ENCODE measurements around the gene STAC2.
"Not testable (repeated sequence)": the region's sequence is repeated elsewhere in the genome, so short reads cannot be mapped to it uniquely, and the experiment has no call there.

STAC2 gene

DNA sequence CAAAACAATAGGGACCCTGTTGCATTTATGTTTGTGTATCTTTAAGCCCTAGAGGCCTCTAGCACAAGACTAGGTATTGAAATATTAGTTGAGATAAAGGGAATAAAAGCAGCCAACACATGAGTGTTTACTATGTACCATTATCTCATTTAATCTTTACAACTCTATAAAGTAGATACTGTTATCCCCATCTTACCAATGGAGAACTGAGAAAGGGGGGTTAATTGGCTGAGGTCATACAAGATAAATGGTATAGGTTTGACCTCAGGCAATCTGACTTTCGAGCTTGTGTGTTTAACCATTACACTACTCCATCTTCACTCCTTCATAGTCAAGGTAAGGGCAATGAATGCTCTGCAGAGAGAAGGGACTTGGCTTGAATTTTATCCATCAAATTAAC is 26.3 kb upstream of the STAC2 start:
- H4K20me1 ChIP-seq (ENCODE audit: low read depth, low read length): no peaks in the 10 kb centered on the region
- H3K27me3 ChIP-seq (ENCODE audit: low read length): no peaks in the 10 kb centered on the region
- H3K27ac ChIP-seq (ENCODE audit: low read depth, low read length): no peak overlapping the region
- H3K9ac ChIP-seq (ENCODE audit: low read length): no peak overlapping the region
- no peaks in the 10 kb centered on the region for H3F3A ChIP-seq (ENCODE audit: insufficient read depth)
- no peaks in the 10 kb centered on the region for H3K79me2 ChIP-seq (ENCODE audit: insufficient read depth, low read length)
- no peaks in the 10 kb centered on the region for H3K9me2 ChIP-seq (replicated peaks; ENCODE audit: insufficient read depth, low read length)
- no peak overlapping the region for H3K4me3 ChIP-seq (ENCODE audit: insufficient read depth, low read length, poor library complexity, severe bottlenecking)
- no peak overlapping the region for H3K4me2 ChIP-seq (ENCODE audit: low read depth, low read length, poor library complexity, severe bottlenecking)
- no peaks in the 10 kb centered on the region for H3K36me3 ChIP-seq (ENCODE audit: low read length)
- no peaks in the 10 kb centered on the region for H3K9me3 ChIP-seq (ENCODE audit: insufficient read depth, low read length)
- H2AFZ ChIP-seq (ENCODE audit: low read depth, low read length, severe bottlenecking): no peak overlapping the region
- no peak for TF ChIP-seq EZH2phosphoT487 (conservative IDR thresholded peaks at IDR 0.05; ENCODE audit: low read length)
- TF ChIP-seq, protein P1, sequence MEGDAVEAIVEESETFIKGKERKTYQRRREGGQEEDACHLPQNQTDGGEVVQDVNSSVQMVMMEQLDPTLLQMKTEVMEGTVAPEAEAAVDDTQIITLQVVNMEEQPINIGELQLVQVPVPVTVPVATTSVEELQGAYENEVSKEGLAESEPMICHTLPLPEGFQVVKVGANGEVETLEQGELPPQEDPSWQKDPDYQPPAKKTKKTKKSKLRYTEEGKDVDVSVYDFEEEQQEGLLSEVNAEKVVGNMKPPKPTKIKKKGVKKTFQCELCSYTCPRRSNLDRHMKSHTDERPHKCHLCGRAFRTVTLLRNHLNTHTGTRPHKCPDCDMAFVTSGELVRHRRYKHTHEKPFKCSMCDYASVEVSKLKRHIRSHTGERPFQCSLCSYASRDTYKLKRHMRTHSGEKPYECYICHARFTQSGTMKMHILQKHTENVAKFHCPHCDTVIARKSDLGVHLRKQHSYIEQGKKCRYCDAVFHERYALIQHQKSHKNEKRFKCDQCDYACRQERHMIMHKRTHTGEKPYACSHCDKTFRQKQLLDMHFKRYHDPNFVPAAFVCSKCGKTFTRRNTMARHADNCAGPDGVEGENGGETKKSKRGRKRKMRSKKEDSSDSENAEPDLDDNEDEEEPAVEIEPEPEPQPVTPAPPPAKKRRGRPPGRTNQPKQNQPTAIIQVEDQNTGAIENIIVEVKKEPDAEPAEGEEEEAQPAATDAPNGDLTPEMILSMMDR (IDR thresholded peaks at IDR 0.05; ENCODE audit: insufficient read depth, low read length, poor library complexity, severe bottlenecking): no peak

DNA sequence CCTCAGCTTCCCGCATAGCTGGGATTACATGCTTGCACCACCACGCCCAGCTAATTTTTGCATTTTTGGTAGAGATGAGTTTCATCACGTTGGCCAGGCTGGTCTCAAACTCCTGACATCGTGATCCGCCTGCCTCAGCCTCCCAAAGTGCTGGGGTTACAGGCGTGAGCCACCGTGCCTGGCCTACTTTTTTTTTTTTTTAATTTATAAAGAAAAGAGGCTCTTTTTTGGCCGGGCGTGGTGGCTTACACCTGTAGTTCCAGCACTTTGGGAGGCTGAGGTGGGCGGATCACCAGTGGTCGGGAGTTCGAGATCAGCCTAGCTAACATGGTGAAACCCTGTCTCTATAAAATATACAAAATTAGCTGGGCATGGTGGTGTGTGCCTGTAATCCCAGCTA is 24.3 kb upstream of the STAC2 start:
- H3K4me2 ChIP-seq (ENCODE audit: low read depth, low read length, poor library complexity, severe bottlenecking); H3F3A ChIP-seq (ENCODE audit: insufficient read depth); H3K9me3 ChIP-seq (ENCODE audit: insufficient read depth, low read length); H3K9ac ChIP-seq (ENCODE audit: low read length); H3K9me2 ChIP-seq (replicated peaks; ENCODE audit: insufficient read depth, low read length); H3K27ac ChIP-seq (ENCODE audit: low read depth, low read length); H2AFZ ChIP-seq (ENCODE audit: low read depth, low read length, severe bottlenecking); H3K36me3 ChIP-seq (ENCODE audit: low read length); H3K79me2 ChIP-seq (ENCODE audit: insufficient read depth, low read length); H4K20me1 ChIP-seq (ENCODE audit: low read depth, low read length); H3K27me3 ChIP-seq (ENCODE audit: low read length); H3K4me3 ChIP-seq (ENCODE audit: insufficient read depth, low read length, poor library complexity, severe bottlenecking): not testable (repeated sequence)

DNA sequence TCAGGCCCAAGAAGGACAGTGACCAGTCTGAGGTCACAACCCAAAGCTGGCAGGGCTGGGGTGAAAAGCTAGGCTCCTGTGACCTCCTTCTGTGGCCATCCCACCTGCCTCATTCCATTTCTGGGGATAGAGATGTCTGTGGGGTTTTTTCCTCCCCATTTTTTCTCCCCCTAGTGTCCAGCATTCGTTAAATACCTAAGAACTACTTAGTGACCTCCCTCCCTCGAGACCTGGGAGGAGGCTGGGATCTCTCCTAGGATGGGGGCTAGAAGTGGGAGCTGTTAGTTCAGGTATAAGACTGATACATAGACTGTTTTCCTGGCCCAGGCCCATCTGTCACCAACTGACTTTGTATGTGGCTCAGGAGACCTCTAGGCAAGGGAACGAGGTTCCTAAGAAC is 20.5 kb upstream of the STAC2 start:
- H3K36me3 ChIP-seq (ENCODE audit: low read length): no peaks in the 10 kb centered on the region
- no peak overlapping the region for H3K9ac ChIP-seq (ENCODE audit: low read length)
- no peak overlapping the region for H3K27ac ChIP-seq (ENCODE audit: low read depth, low read length)
- no peaks in the 10 kb centered on the region for H3K9me3 ChIP-seq (ENCODE audit: insufficient read depth, low read length)
- no peak overlapping the region for H2AFZ ChIP-seq (ENCODE audit: low read depth, low read length, severe bottlenecking)
- TF ChIP-seq, protein P1 (IDR thresholded peaks at IDR 0.05; ENCODE audit: insufficient read depth, low read length, poor library complexity, severe bottlenecking): no peak
- no peak for TF ChIP-seq EZH2phosphoT487 (conservative IDR thresholded peaks at IDR 0.05; ENCODE audit: low read length)
- no peaks in the 10 kb centered on the region for H3K79me2 ChIP-seq (ENCODE audit: insufficient read depth, low read length)
- H3K4me2 ChIP-seq (ENCODE audit: low read depth, low read length, poor library complexity, severe bottlenecking): no peak overlapping the region
- H3F3A ChIP-seq (ENCODE audit: insufficient read depth): no peaks in the 10 kb centered on the region
- no peak overlapping the region for H3K4me3 ChIP-seq (ENCODE audit: insufficient read depth, low read length, poor library complexity, severe bottlenecking)
- no peaks in the 10 kb centered on the region for H3K27me3 ChIP-seq (ENCODE audit: low read length)
- no peaks in the 10 kb centered on the region for H3K9me2 ChIP-seq (replicated peaks; ENCODE audit: insufficient read depth, low read length)
- no peaks in the 10 kb centered on the region for H4K20me1 ChIP-seq (ENCODE audit: low read depth, low read length)

DNA sequence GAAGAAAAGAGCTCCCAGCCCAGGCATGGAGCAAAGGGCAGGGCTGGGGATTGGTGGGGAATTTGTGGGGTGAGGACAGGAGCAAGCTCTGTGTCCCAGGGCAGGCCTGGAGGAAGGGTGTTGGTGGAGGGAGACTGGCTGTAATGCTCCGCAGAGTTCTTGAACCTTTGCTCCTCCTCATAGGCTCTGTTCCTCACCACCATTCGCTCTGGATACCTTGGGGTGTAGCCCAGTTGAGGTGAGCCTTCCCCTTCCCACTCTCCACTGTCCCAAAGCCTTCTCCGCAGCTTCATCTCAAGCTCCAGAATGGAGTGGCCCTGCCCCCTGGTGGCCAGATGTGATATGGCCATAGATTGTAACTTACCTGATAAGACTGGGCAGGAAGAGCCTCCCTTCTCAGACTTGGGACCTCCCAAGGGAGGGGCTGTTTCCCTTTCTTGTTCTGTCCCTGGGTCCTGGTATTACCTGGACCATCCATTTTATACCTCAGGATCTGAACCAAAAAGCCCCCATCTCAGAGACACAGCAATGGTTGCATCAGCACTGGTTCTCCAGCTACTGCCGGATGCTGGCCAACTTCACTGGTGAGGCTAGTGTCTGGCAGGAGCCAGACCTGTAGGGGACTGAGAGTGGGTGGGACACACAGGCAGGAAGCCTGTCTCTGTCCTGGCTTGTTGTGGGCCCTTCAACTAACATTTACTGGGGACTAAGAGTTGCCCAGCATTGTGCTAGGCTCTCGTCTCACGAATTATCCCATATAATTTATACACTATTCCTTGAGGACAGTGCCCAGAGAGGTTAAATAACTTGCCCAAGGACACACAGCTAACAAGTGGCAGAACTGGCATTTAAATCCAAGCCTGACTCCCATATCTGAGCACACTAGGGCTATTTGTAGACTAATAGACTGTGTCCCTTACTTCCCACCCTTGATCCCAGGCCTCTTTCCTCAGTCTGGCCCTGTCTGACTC is 19.1 kb upstream of the STAC2 start:
- H4K20me1 ChIP-seq (ENCODE audit: low read depth, low read length): no peaks in the 10 kb centered on the region
- no peaks in the 10 kb centered on the region for H3K79me2 ChIP-seq (ENCODE audit: insufficient read depth, low read length)
- no peaks in the 10 kb centered on the region for H3F3A ChIP-seq (ENCODE audit: insufficient read depth)
- no peak overlapping the region for H3K4me3 ChIP-seq (ENCODE audit: insufficient read depth, low read length, poor library complexity, severe bottlenecking)
- no peak overlapping the region for H3K9ac ChIP-seq (ENCODE audit: low read length)
- H3K9me2 ChIP-seq (replicated peaks; ENCODE audit: insufficient read depth, low read length): no peaks in the 10 kb centered on the region
- H3K27me3 ChIP-seq (ENCODE audit: low read length): no peaks in the 10 kb centered on the region
- TF ChIP-seq, protein P1 (IDR thresholded peaks at IDR 0.05; ENCODE audit: insufficient read depth, low read length, poor library complexity, severe bottlenecking): peak; percentile 83
- TF ChIP-seq EZH2phosphoT487 (conservative IDR thresholded peaks at IDR 0.05; ENCODE audit: low read length): no peak
- H2AFZ ChIP-seq (ENCODE audit: low read depth, low read length, severe bottlenecking): no peak overlapping the region
- no peaks in the 10 kb centered on the region for H3K9me3 ChIP-seq (ENCODE audit: insufficient read depth, low read length)
- H3K27ac ChIP-seq (ENCODE audit: low read depth, low read length): no peak overlapping the region
- no peaks in the 10 kb centered on the region for H3K36me3 ChIP-seq (ENCODE audit: low read length)
- H3K4me2 ChIP-seq (ENCODE audit: low read depth, low read length, poor library complexity, severe bottlenecking): no peak overlapping the region
